ENCODE results near the gene CHRM5.

CHRM5 gene

GRCh38 chr15:33968224-33968623 is at the start of gene CHRM5:
TSS of gene CHRM5 (plus strand) at chr15:33968497. CDS start at chr15:34062718, 94,221 bp downstream.
- DNase-seq: peak; percentile 6 to 41

- DNase-seq: no peak
Observed at GRCh38 chr15:33923446-33923845, 44.9 kb upstream of the CHRM5 start.

DNA sequence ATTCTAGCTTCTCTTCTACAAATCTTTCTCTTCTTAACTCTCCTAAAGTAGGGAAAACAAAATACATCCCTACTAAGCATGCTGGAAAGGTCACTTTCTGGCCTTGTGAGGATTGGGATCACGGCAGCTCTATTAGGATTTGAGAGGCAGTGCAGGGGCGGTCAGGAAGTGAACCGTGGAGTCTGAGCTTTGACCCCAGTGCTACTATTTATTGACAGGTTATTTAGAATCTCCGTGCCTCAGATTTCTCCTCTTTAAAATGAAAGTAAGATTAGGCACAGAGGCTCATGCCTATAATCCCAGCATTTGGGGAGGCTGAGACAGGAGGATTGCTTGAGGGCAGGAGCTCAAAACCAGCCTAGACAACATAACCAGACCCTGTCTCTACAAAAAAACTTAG is 42.0 kb upstream of the CHRM5 start:
- DNase-seq: no peak

DNA sequence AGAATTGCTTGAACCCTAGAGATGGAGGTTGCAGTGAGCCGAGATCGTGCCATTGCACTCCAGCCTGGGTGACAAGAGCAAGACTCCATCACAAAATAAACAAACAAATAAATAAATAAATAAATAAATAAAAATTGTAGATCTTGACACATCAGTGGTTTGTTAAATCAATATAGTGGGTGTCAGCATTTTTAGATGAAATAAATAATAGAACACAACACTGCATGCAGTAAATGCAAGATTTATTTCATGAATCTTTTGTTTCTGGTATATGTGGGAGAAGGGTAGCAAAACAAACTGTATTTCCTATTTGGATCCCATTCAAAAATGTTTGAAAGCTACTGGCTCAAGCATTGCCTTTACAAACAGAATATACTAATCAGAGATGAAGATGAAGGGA is 35.6 kb upstream of the CHRM5 start:
- no peak for DNase-seq

DNA sequence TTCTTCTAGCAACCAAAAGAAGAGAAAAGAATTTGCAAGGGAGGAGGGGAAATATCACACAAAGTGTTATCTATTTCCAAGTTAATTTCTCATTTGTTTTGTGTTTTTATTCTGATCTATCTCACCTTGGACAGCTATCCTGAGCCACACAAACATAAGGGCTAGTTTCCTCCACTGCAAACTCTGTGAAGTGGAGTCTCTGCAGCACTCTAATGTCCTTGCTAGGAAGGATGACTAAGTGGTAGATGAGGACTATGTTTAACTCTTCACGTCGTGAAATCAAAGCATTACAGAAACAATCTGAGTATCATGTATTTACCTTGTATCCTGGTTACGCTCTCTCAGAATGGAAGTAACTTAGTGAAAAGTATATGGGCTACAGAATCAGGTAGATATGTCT is 33.9 kb upstream of the CHRM5 start:
- DNase-seq: no peak

- no peak for DNase-seq
Observed at GRCh38 chr15:33934921-33935320, 33.4 kb upstream of the CHRM5 start.

GRCh38 chr15:33941279-33942063 is 26.8 kb upstream of the CHRM5 start:
- no peak for DNase-seq

- DNase-seq: no peak
Observed at GRCh38 chr15:33946152-33946551, 22.1 kb upstream of the CHRM5 start.

- DNase-seq: peak; percentile 39 to 76
Observed at GRCh38 chr15:33955945-33956344, 12.4 kb upstream of the CHRM5 start.

DNA sequence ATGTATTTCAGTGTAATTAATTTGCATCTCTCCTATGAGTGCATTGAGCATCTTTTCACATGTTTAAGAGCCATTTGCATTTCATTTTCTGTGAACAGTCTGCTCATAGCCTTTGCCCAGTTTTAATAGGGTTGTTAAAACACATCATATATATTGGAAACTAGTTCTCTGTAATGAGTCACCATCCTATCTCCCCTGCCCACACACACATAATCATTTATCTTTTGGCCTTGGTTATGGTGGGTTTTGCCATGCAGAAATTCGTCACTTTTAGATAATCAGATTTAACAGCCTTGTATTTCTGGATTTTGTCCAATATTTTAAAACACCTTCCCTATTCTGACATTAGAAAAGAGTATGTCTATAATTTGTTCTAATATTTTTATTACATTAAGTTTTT is 11.9 kb upstream of the CHRM5 start:
- no peak for DNase-seq

DNA sequence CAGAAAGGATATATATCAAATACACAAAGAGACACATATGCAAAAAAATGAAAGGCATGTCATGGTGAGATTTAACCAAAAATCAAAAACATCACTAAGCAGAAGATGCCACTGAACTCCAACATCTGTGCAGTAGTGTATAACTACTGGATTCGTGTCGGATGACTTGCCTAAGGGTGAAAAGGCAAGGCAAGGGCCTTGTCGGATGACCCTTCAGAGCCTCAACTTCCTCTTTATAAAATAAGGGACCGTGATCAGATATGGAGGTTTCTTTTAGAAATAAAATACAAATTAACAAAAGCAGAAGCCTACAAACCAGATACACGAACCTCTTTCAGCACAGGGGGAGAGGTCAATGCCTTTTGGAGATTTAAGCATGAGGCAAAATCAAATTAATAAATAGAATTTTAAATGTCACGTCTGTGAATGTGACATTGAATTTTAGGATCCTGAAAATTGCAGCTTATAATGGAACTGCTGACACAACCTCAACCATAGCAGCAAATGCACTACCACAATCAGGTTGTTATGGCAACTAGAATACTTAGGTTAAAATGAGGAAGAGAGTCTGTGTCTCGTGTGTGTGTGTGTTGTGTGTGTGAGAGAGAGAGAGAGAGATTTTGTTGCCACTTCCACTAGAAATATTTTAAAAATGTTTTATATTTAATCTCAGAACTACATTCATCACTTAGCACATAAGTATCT is 8.3 kb upstream of the CHRM5 start:
- DNase-seq: no peak

DNA sequence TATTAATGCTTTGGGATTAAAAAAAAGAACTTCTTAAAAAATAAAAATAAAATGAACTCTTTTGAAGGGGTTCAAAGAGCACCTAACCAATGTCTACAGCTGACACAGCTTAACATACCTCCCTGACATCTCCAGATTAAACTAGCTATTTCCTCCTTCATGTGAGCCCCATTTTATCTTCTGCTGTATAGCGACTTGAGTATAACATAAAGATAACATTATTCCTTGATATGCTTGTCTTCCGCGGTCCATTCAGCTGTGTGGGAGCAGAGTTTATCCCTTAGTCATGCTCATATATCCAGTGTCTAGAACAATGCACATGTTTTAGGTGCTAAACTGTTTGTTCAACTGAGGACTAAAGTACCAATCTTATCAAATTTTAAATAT is 7.8 kb upstream of the CHRM5 start:
- DNase-seq: no peak

- DNase-seq: peak in 1 of 2 experiments; percentile 53
Observed at GRCh38 chr15:33963831-33964664, 4.2 kb upstream of the CHRM5 start.

DNA sequence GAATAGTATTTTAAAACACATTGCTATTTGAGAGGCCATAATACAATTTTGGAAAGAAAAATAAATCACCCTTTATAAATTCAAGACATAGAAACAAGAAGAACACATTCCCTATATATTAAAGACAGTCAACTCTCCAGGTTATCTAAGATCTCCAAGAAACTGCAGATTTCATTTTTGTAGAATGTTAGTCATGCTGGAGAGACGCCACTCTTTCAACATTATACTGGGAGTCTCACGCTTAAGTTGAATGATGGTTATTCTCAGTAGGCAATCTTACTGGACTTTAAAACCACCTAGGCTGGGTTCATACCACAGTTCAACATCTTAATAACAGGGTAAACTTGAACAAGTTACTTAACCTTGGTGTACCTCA is 3.6 kb upstream of the CHRM5 start:
- DNase-seq: no peak

DNA sequence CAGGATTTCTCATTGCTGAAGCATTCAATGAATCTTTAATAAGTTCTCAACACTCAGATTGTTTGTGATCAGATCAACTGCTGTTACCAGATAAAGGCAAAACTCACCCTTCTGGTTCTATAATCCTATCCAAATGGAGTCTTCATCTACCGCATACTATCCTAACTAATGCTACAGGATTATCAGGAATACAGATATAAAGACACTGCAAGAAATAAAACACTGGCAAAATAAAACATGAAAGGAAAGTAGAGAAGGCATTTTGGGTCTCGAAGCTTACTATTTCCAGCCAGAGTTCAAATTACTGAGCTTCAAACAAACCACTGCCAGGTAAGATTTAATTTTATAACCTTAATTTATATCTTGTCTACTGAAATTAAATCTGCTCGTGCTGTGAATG is 524 bp downstream of the CHRM5 start:
- DNase-seq: no peak

DNA sequence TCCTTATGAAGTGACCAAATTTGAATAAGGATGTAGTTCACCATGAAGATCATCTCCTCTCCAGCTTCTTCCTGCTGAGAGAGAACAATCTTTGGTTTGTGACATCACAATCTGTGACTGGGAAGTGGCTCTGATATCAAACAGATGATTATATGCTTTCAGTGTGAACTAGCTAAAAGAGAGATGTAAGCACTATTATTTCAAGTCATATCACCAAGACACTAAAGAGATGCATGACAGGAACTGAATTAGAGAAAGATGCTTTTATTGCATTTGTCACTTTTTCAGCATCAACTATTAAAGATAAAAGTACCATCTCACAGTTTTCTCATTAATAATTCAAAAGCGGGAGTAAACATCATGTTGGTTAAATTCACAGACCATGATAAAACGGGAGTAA is 3.5 kb downstream of the CHRM5 start:
- no peak for DNase-seq

GRCh38 chr15:33975022-33975565 is 6.8 kb downstream of the CHRM5 start:
- no peak for DNase-seq

GRCh38 chr15:33980159-33980558 is 11.9 kb downstream of the CHRM5 start:
- no peak for DNase-seq

GRCh38 chr15:33982516-33982915 is 14.2 kb downstream of the CHRM5 start:
- DNase-seq: no peak

- DNase-seq: no peak
Observed at GRCh38 chr15:33985287-33985686, 17.0 kb downstream of the CHRM5 start.

- DNase-seq: no peak
Observed at GRCh38 chr15:33985751-33986150, 17.5 kb downstream of the CHRM5 start.

DNA sequence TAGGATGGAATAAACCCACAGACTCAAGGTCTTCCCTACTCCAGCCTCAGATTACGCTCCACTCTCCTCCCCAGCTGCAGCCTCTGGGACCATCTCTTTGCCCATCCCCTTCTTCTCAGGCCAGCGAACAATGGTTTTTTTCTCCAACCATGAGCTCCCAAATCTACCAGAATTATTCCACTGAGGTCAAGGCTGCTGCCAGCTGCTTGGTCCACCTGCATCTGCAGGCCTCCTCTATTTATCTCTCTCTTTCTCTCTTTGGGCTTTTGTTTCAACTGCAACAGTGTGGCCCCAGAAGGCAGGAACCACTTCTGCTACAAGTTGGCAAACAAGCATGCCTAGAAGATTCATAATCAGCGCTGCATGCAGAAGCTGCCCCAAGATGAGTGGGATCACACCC is 19.1 kb downstream of the CHRM5 start:
- DNase-seq: no peak

DNA sequence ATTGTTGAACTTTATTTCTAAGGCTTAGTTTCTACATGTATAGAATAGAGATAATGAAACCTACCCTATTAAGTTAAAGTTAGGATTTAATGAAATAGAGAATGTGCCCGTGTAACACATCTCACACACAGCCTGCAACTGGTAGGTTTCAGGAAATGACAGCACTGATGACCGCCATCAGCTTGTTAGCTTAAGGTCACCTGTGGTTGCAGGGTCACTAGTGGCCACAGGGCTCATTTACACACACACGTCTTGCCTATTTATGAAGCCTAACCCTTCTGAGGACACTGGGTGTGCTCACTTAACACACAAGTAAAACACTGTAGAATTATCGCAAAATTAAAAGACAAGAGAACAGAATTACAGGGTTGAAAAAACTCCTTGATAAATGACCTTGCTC is 20.1 kb downstream of the CHRM5 start:
- no peak for DNase-seq

All from NCI-H526 (cell line).